Activated CD8-positive, alpha-beta memory T cell treated with anti-CD3 and anti-CD28 coated beads for 36 hours (primary cell): Measurements from ENCODE around the gene DNAH12. TPM values are rescaled to one million over a fixed set of nuclear protein-coding genes. Genes with fewer than 3 reads are reported as not detected.
"Not testable (repeated sequence)": the region's sequence is repeated elsewhere in the genome, so short reads cannot be mapped to it uniquely, and the experiment has no call there.

ENCODE experiments used
- CTCF ChIA-PET: fragments of 350-600 bp; sonication (Branson Sonifier 250); formaldehyde crosslinking; loops from one replicate; lab custom pipeline; 2021; ENCODE audit warnings: antibody characterized with exemption; lab: Charles Lee
- POLR2A ChIA-PET: fragments of 350-600 bp; sonication (Branson Sonifier 250); formaldehyde crosslinking; loops from one replicate; lab custom pipeline; 2021; ENCODE audit warnings: antibody characterized with exemption; lab: Charles Lee
- total RNA-seq, 2 experiments: library from RNA; stranded (reverse); gene quantifications; one replicate each; pipeline ENCODE4 v1.2.3, GENCODE V29; 2021

DNAH12 gene
- total RNA-seq, 2 experiments from 2014 or later, result 0.08 TPM; not detected in 1

DNA sequence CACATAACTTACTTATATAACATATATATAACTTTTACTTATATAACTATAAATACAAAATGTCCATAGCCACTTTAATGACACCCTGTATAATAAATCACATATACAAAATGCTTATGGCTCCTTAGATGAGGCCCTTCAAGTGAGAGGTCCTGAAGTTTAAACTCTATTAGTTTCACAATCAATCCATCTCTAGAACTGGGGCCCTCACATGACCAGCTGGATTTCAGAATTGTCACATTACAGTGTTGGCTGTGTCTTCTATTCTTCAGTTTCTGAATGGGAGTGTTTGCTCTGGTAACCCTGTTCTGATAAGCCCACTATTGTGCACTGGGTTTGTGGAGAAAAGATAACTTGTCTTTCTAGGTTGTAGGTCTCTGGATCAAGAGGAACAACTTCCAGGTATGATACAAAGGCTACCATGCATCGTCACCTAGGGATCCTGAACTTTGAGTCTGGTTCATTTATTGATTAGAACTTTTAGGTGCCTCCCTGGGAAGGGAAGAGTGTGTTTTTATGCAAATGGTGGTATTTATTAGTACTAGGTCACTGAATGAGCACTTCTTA is 107.9 kb downstream of the DNAH12 start:
- POLR2A ChIA-PET, result no interaction called here
- CTCF ChIA-PET, result no interaction called here

DNA sequence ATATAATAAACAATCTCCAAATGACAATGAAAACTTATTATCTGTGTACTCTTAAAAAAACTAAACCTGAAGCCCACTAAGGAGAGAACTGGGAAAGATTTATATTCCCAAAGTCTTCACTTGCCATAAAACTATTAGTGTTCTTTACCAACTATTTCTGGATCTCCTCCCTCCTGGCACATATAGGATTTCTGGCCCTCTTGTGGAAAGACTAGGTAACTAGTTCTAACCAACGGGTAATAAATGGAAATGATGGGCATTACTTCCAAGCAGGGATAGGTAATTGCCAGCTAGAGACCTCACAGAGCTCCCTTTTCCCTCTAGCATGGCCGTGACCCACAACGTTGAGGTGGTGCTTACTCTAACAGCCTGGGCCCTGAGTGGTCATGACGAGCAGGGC is 110.1 kb downstream of the DNAH12 start:
- CTCF ChIA-PET, result no interaction called here
- POLR2A ChIA-PET, result no interaction called here

GRCh38 chr3:57423335-57423734 is 120.8 kb downstream of the DNAH12 start:
- CTCF ChIA-PET, result no interaction called here
- POLR2A ChIA-PET, result no interaction called here

GRCh38 chr3:57421336-57421735 is 122.8 kb downstream of the DNAH12 start:
- CTCF ChIA-PET, result no interaction called here
- POLR2A ChIA-PET, result no interaction called here

- ChIA-PET CTCF (no interaction called here), POLR2A (no interaction called here)
Measured at GRCh38 chr3:57420001-57420400, 124.1 kb downstream of the DNAH12 start.

DNA sequence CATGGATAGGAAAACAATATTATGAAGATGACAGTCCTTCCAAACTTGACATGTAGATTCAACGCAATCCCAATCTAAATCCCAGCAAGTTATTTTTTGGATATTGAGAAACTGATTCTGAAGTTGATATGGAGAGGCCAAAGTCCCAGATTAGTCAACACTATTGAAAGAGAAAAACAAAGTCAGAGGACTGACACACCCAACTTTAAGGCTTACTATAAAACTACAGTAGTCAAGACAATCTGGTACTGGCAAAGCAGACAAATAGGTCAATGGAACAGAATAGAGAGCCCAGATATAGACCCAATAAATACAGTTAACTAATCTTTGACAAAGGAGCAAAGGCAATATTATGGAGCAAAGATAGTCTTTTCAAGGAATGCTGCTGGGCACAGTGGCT is 132.4 kb downstream of the DNAH12 start:
- CTCF ChIA-PET, result no interaction called here
- POLR2A ChIA-PET, result no interaction called here

DNA sequence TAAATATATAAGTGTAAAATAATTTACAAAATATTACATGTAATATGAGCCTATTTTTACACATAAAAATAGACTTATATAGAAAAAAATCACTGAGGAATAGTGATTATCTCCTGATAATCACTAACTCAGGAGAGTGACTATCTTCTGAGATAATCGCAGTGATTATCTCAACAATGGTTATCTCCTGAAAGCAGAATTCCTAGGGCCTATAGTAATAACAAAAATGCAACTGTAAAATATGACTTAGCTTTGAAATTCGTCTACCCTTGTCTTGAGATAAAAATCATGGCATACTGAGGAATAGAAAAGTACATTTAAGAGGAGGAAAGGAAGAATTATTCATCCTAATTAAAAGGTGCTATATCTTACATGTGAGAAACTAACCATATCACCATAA is 134.7 kb downstream of the DNAH12 start:
- CTCF ChIA-PET, result no interaction called here
- POLR2A ChIA-PET, result no interaction called here

- POLR2A ChIA-PET, result no interaction called here
- CTCF ChIA-PET, result no interaction called here
Measured at GRCh38 chr3:57402675-57403074, 141.5 kb downstream of the DNAH12 start.

- ChIA-PET CTCF (interaction anchor here (0.5 to 1.7 kb wide), 14 partner anchors 11 to 326 kb away, joined by 3 to 5 read pairs (median 3); partner anchors contain the start of gene ARF4), POLR2A (interaction anchor here (0.9 kb wide), 1 partner anchor 158 kb away, joined by 3 read pairs; no protein-coding TSS in a partner anchor)
Measured at GRCh38 chr3:57397175-57398026, 146.7 kb downstream of the DNAH12 start.

- CTCF ChIA-PET, result no interaction called here
- POLR2A ChIA-PET, result no interaction called here
Measured at GRCh38 chr3:57393977-57394376, 150.2 kb downstream of the DNAH12 start.

- POLR2A ChIA-PET, result no interaction called here
- CTCF ChIA-PET, result no interaction called here
Measured at GRCh38 chr3:57391767-57392166, 152.4 kb downstream of the DNAH12 start.

DNA sequence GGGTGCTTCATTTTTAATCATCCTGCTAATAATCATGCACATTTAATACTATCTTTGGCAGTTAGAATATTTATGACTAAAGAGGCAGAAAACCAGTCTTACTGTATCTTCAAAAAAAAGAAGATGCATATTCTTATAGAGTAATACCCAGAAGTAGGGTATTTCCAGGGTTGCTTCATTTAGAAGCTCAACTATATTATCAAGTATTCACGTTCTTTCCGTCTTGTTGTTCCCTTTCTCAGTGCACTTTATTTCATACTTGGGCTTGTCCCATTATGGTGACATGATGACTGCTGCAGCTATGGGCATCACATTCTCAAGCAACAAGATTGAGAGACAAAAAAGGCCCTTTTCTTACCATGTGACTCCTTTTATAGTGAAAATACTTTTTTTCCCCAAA is 154.9 kb downstream of the DNAH12 start:
- CTCF ChIA-PET, result no interaction called here
- POLR2A ChIA-PET, result no interaction called here

GRCh38 chr3:57386307-57386706 is 157.8 kb downstream of the DNAH12 start:
- CTCF ChIA-PET, result interaction anchor here (0.7 kb wide), 1 partner anchor 343 kb away, joined by 3 read pairs; no protein-coding TSS in a partner anchor
- POLR2A ChIA-PET, result no interaction called here

DNA sequence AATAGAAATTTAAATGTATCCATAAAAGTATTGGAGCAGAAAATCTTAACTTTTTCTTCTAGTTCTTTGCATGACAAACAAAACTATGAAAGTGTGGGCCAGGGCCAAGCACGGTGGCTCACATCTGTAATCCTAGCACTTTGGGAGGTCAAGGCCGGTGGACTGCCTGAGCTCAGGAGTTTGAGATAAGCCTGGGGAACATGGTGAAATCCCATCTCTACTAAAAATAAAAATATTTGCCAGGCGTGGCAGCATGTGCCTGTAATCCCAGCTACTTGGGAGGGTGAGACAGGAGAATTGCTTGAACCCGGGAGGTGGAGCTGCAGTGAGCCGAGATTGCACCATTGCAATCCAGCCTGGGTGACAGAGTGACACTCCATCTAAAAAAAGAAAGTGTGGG is 158.6 kb downstream of the DNAH12 start:
- POLR2A ChIA-PET, result no interaction called here

GRCh38 chr3:57383838-57384237 is 160.3 kb downstream of the DNAH12 start:
- POLR2A ChIA-PET, result no interaction called here
- CTCF ChIA-PET, result no interaction called here

More for the DNA sequence above, 158.6 kb downstream of the DNAH12 start:
- CTCF ChIA-PET, result interaction anchor here (1.4 kb wide), 1 partner anchor 12 kb away, joined by 5 read pairs; no protein-coding TSS in a partner anchor

DNA sequence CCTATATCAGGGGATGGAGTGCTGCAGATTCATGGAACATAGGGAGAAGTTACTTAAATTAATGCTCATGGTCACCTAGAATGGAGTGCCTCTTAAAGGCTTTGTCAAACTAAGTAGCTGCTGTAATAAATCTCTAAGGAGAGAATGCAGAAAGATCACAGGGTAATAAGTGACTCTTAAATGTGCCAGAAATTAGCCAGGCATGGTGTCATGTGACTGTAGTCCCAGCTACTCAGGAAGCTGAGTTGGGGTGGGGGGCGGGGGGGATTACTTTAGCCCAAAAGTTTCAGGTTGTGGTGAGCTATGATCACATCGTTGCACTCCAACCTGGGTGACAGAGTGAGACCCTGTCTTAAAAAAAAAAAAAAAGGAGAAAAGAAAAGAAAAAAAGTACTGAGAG is 160.7 kb downstream of the DNAH12 start:
- ChIA-PET CTCF (no interaction called here), POLR2A (no interaction called here)

DNA sequence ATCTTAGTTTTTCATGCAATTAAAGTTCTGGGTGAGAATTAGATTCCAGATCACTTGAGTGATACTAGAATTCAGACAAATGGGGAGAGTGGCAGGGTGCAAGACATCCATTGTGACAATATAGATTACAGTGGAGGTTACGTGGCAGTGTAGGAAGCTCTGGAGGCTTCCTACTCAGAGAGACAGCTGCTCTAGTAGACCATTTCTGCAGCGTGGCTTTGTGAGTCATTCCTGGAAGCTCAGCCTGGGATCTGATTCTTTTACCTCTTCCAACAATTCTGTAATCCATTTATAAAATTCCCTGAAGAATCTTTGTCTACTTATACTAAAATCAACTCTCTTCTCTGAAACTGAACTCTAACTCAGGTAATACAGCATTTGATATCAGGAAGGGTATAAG is 161.2 kb downstream of the DNAH12 start:
- CTCF ChIA-PET, result no interaction called here

DNA sequence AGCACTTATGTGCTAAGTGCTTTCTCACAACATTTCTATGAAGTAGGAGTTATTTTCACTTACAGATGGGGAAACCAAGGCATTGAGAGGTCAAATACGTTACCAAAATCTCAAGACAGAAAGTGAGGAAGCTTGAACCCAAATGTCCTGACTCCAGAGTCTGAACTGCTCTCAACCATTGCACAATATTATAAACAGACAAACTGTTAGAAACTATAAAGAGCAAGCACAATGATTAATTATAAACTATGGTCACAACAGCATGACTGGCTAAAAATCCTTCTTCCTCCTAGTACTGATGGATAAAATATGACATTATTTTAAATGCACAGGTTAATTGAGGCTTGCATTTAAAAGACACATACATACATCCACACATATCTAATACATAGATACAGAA is 173.8 kb downstream of the DNAH12 start:
- POLR2A ChIA-PET, result interaction anchor here (0.6 kb wide), 1 partner anchor 54 kb away, joined by 6 read pairs; no protein-coding TSS in a partner anchor
- CTCF ChIA-PET, result no interaction called here

More for the DNA sequence above, 161.2 kb downstream of the DNAH12 start:
- POLR2A ChIA-PET, result no interaction called here

DNA sequence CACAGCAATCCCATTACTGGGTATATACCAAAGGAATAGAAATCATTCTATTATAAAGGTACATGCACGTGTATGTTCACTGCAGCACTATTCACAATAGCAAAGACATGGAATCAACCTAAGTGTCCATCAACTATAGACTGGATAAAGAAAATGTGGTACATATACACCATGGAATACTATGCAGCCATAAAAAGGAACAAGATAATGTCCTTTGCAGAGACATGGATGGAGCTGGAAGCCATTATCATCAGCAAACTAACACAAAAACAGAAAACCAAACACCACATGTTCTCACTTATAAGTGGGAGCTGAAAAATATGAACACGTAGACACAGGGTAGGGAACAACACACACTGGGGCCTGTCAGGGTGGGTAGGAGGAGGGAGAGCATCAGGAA is 179.1 kb downstream of the DNAH12 start:
- CTCF ChIA-PET, result interaction anchor here (0.6 kb wide), 1 partner anchor 32 kb away, joined by 3 read pairs; no protein-coding TSS in a partner anchor
- POLR2A ChIA-PET, result not testable (repeated sequence)

DNA sequence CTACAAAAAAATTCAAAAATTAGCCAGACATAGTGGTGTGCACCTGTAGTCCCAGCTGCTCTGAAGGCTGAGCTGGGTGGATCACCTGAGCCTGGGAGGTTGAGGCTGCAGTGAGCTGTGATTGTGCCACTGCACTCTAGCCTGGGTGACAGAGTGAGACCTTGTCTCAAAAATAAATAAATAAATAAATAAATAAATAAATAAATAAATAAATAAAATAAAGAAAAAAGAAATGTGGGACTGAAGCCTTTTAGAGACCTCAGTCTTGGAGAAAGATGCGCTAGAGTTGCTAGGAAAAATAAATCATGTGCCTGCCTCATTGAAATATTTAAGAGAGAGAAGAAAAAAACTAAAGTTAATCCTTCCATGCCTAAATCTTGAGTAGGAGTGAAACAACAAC is 187.9 kb downstream of the DNAH12 start:
- CTCF ChIA-PET, POLR2A ChIA-PET: not testable (repeated sequence)

GRCh38 chr3:57354768-57355167 is 189.4 kb downstream of the DNAH12 start:
- ChIA-PET POLR2A (no interaction called here), CTCF (no interaction called here)
